ENCODE measurements around the gene MATR3.
"Not testable (repeated sequence)": the region's sequence is repeated elsewhere in the genome, so short reads cannot be mapped to it uniquely, and the experiment has no call there.

The MATR3 gene

GRCh38 chr5:139293507-139294373 lies at the start of gene MATR3:
TSS of gene MATR3 (plus strand) at chr5:139293740. CDS start at chr5:139307416, 13,676 bp downstream.
- DNase-seq, result peak; percentile 93 to 95

- DNase-seq, result no peak
Observed at GRCh38 chr5:139245637-139246339, 47.8 kb upstream of the MATR3 start.

GRCh38 chr5:139246394-139246793 lies 47.1 kb upstream of the MATR3 start:
- peak; percentile 74 to 78 for DNase-seq

- DNase-seq, result no peak
Observed at GRCh38 chr5:139248826-139249453, 44.6 kb upstream of the MATR3 start.

- peak; percentile 64 to 66 for DNase-seq
Observed at GRCh38 chr5:139251281-139251687, 42.3 kb upstream of the MATR3 start.

- DNase-seq, result no peak
Observed at GRCh38 chr5:139251695-139252288, 41.7 kb upstream of the MATR3 start.

GRCh38 chr5:139253115-139253514 lies 40.4 kb upstream of the MATR3 start:
- no peak for DNase-seq

GRCh38 chr5:139256820-139257219 lies 36.7 kb upstream of the MATR3 start:
- DNase-seq, result no peak

GRCh38 chr5:139262059-139262741 lies 31.3 kb upstream of the MATR3 start:
- no peak for DNase-seq

GRCh38 chr5:139262742-139263445 lies 30.6 kb upstream of the MATR3 start:
- DNase-seq, result peak; percentile 77 to 82

GRCh38 chr5:139263536-139263935 lies 30.0 kb upstream of the MATR3 start:
- no peak for DNase-seq

- DNase-seq, result no peak
Observed at GRCh38 chr5:139263946-139264345, 29.6 kb upstream of the MATR3 start.

- DNase-seq, result no peak
Observed at GRCh38 chr5:139265001-139265400, 28.5 kb upstream of the MATR3 start.

GRCh38 chr5:139266236-139266635 lies 27.3 kb upstream of the MATR3 start:
- DNase-seq, result no peak

- no peak for DNase-seq
Observed at GRCh38 chr5:139267481-139267880, 26.1 kb upstream of the MATR3 start.

- no peak for DNase-seq
Observed at GRCh38 chr5:139268364-139269202, 25.0 kb upstream of the MATR3 start.

- not testable (repeated sequence) for DNase-seq
Observed at GRCh38 chr5:139270718-139271117, 22.8 kb upstream of the MATR3 start.

GRCh38 chr5:139271201-139272027 lies 22.1 kb upstream of the MATR3 start:
- no peak for DNase-seq

- peak in 1 of 2 experiments; percentile 47 for DNase-seq
Observed at GRCh38 chr5:139272471-139273321, 20.8 kb upstream of the MATR3 start.

Data from activated T-cell treated with anti-CD3 and anti-CD28 coated beads, Interleukin-2, amount 50 U/mL, for 48 hours (primary cell).